Activated CD8-positive, alpha-beta T cell treated with anti-CD3 and anti-CD28 coated beads for 36 hours (primary cell): ENCODE measurements around the gene UNKL. TPM values are rescaled to one million over a fixed set of nuclear protein-coding genes. Genes with fewer than 3 reads are reported as not detected.

ENCODE experiments used
- ATAC-seq: fragments of 200-7000 bp; cut with Tn5 transposase; one replicate; pipeline ENCODE4 v1.10.0; 2021; ENCODE audit warnings: mild to moderate bottlenecking, moderate library complexity
- CTCF ChIA-PET: fragments of 350-600 bp; sonication (Branson Sonifier 250); formaldehyde crosslinking; loops from one replicate; lab custom pipeline; 2021; ENCODE audit warnings: antibody characterized with exemption; lab: Charles Lee
- POLR2A ChIA-PET: fragments of 350-600 bp; sonication (Branson Sonifier 250); formaldehyde crosslinking; loops from one replicate; lab custom pipeline; 2021; ENCODE audit warnings: antibody characterized with exemption; lab: Charles Lee
- DNase-seq: peaks from one replicate; pipeline ENCODE4 v3.0.0-alpha.2; 2020
- H3K27ac Mint-ChIP-seq: one replicate; pipeline ENCODE4 v1.8.0; 2021; ENCODE audit warnings: mild to moderate bottlenecking, mixed read lengths
- H3K27me3 Mint-ChIP-seq: one replicate; pipeline ENCODE4 v1.8.0; 2021; ENCODE audit warnings: mixed read lengths
- H3K36me3 Mint-ChIP-seq: one replicate; pipeline ENCODE4 v1.8.0; 2021; ENCODE audit warnings: low read depth, mixed read lengths
- H3K4me1 Mint-ChIP-seq: one replicate; pipeline ENCODE4 v1.8.0; 2021; ENCODE audit warnings: low read depth, mixed read lengths
- H3K4me3 Mint-ChIP-seq: one replicate; pipeline ENCODE4 v1.8.0; 2021; ENCODE audit warnings: mild to moderate bottlenecking, moderate library complexity, mixed read lengths
- H3K9me3 Mint-ChIP-seq: one replicate; pipeline ENCODE4 v1.8.0; 2021; ENCODE audit warnings: mixed read lengths
- intact Hi-C: fragments of 100-400 bp; cut with micrococcal nuclease; formaldehyde crosslinking; loops from one replicate; pipeline ENCODE4 v1.10.0; 2022
- total RNA-seq, 2 experiments: library from RNA; stranded (reverse); gene quantifications; one replicate each; pipeline ENCODE4 v1.2.3, GENCODE V29; 2021
- TF ChIP-seq, protein P1 (sequence below): fragments of 200-600 bp; IDR thresholded peaks from one replicate; pipeline ENCODE4 v1.8.0; 2022; ENCODE audit warnings: antibody characterized with exemption, mild to moderate bottlenecking

UNKL gene
- total RNA-seq, 2 experiments from 2014 or later, result 32.4 to 38.1 TPM

DNA sequence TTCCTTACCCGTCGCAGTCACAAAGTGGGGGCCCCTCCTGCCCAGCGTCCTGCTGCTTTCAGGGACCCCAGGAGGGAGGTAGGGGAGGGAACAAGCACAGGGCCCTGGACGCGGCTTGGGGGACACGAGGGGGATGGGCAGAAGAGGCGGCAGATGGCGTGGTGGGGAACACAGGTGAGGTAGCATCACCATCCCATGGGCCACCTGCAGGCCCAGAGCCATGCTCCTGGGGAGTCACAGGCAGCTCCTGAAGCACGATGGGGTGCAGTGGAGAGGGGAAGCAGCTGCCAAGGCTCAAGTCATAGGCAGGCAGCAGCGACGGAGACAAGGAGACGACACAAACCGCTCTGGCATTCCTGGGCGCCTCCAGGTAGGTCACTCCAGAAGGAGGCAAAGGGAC is 10.8 kb downstream of the UNKL start:
- Mint-ChIP-seq H3K4me3 (no peak overlapping the region), H3K4me1 (peaks cover 6% of the 10 kb centered on the region), H3K27me3 (no peaks in the 10 kb centered on the region), H3K9me3 (no peaks in the 10 kb centered on the region), H3K36me3 (peaks cover 2% of the 10 kb centered on the region), H3K27ac (no peak overlapping the region)
- DNase-seq (no peak), ATAC-seq (no peak)
- intact Hi-C loops, result no loop called here
- TF ChIP-seq, protein P1, sequence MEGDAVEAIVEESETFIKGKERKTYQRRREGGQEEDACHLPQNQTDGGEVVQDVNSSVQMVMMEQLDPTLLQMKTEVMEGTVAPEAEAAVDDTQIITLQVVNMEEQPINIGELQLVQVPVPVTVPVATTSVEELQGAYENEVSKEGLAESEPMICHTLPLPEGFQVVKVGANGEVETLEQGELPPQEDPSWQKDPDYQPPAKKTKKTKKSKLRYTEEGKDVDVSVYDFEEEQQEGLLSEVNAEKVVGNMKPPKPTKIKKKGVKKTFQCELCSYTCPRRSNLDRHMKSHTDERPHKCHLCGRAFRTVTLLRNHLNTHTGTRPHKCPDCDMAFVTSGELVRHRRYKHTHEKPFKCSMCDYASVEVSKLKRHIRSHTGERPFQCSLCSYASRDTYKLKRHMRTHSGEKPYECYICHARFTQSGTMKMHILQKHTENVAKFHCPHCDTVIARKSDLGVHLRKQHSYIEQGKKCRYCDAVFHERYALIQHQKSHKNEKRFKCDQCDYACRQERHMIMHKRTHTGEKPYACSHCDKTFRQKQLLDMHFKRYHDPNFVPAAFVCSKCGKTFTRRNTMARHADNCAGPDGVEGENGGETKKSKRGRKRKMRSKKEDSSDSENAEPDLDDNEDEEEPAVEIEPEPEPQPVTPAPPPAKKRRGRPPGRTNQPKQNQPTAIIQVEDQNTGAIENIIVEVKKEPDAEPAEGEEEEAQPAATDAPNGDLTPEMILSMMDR, result no peak
- CTCF ChIA-PET, result no interaction called here
- POLR2A ChIA-PET, result no interaction called here

DNA sequence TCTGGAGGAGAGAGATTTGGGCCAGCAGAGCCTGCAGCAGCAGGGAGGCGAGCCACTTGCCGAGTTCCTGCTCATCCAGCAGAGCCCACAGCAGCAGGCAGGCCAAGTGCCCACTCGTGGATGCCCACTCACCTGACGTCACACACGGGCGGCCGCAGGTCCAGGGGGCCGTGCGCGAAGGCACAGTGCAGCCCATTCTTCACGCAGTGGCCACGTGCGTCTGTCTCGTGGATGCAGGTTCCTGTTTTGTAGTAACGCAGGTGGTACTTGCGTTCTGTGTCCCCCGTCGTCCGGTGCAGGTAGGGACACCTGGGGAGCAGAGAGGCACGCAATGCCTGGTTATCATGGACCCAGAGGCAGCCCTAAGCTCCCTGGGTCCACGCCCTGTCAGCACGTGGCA is 11.5 kb downstream of the UNKL start:
- ATAC-seq, result no peak
- TF ChIP-seq, protein P1, result no peak
- DNase-seq, result no peak
- Mint-ChIP-seq H3K4me1 (peaks cover 6% of the 10 kb centered on the region), H3K27me3 (no peaks in the 10 kb centered on the region), H3K9me3 (no peaks in the 10 kb centered on the region), H3K4me3 (no peak overlapping the region), H3K27ac (no peak overlapping the region), H3K36me3 (peaks cover 2% of the 10 kb centered on the region)
- ChIA-PET CTCF (interaction anchor here (1.3 kb wide), 1 partner anchor 303 kb away, joined by 3 read pairs; the partner anchor contains the start of gene MAPK8IP3), POLR2A (interaction anchor here (1.3 kb wide), 1 partner anchor 17 kb away, joined by 3 read pairs; the partner anchor contains the start of gene UQCC4)
- intact Hi-C loops, result no loop called here

DNA sequence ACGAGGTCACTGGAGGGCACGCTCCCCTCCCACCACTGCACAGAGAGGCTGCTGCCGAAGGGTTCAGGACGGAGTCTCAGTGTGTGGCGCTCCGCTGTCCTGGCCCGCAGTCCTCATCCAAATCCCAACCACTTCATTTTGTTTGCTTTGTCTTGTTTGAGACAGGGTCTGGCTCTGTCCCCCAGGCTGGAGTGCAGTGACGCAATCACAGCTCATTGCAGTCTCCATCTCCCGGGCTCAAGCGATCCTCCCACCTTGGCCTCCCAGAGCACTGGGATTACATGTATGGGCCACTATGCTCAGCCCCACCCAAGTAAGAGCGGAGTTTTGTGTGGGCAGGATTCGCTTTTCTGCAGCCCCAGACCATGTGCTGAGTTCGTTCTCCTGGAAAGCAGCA is 12.7 kb downstream of the UNKL start:
- Mint-ChIP-seq H3K27ac (no peak overlapping the region), H3K9me3 (no peaks in the 10 kb centered on the region), H3K4me1 (no peaks in the 10 kb centered on the region), H3K27me3 (no peaks in the 10 kb centered on the region), H3K36me3 (peaks cover 2% of the 10 kb centered on the region), H3K4me3 (no peak overlapping the region)
- ATAC-seq (no peak), DNase-seq (no peak)
- TF ChIP-seq, protein P1, result no peak
- ChIA-PET CTCF (interaction anchor here (1.0 to 1.3 kb wide), 2 partner anchors 38 to 304 kb away, joined by 3 read pairs; partner anchors contain the start of gene MAPK8IP3), POLR2A (interaction anchor here (1.3 kb wide), 1 partner anchor 19 kb away, joined by 3 read pairs; the partner anchor contains the start of gene UQCC4)
- intact Hi-C loops, result no loop called here

DNA sequence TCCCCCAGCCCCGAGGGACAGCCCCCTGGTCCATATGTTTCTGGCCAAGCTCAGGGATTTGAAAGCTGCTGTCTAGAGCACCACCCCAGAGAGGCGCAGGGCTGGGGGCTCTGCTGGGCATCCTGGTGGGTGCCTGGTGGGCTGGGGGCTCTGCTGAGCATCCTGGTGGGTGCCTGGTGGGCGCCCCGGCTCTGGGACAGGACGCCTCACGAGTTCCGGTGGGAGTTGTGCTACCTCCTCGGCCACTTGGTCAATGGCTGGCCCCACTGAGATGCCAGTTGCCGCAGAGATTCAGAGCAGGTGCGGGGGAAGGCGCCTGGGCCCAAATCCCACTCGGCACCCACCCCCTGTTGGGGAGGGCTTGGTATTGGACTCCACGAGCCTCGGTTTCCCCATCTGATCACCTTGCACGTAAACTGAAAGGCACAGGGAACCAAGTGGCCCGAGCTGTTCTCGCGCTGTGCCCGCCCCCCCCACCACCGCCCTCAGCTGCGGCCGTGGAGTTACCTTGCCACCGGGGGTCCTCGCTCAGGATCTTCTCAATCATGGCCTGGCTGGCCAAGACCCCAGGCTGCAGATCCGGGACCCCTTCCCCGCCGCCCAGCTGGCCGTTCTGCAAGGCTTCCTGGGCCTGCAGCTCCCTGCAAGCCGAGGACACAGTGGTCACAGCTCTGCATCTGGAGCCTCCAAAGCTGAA is 13.3 kb downstream of the UNKL start:
- intact Hi-C loops, result no loop called here
- no peak for DNase-seq
- TF ChIP-seq, protein P1, result no peak
- Mint-ChIP-seq H3K36me3 (peaks cover 2% of the 10 kb centered on the region), H3K4me1 (no peaks in the 10 kb centered on the region), H3K4me3 (no peak overlapping the region), H3K27me3 (no peaks in the 10 kb centered on the region), H3K27ac (no peak overlapping the region), H3K9me3 (no peaks in the 10 kb centered on the region)
- no peak for ATAC-seq
- ChIA-PET CTCF (interaction anchor here (1.0 kb wide), 1 partner anchor 38 kb away, joined by 3 read pairs; no protein-coding TSS in a partner anchor), POLR2A (no interaction called here)

DNA sequence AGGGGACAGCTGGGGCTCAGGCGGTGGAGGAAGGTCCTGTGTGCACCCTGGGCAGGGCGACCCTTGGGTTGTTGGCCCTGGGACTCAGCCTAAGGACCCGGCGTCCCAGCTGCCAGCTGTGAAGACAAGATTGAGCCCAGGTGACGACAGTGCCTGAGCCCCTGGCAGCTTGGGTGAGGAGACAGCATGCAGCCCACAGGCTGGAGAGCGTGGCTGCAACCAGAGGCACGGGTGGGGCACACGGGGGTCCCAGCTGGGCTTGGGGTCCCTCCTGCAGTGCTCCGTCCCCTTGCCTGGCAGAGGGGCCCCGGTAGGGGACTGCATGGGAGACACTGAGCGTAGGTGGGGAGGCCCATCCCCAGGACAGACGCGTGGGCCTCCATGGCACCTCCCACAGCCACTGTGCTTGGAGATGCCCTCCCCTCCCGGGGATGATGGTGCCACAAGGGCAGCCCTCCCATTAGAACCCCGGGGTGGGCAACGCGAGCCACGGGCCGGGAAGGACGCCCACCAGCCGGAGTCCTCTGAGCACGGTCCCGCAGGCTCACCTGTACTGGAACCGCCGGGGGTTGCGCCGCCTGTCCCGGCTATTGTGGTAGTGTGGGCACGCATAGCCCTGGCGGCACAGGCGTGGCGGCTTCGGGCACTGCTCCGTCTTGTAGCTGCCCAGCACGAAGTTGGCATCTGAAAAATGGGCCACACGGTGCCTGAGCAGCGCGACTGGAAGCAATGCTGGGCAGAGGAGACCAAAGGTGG is 15.5 kb downstream of the UNKL start:
- Mint-ChIP-seq H3K4me3 (no peak overlapping the region), H3K36me3 (peaks cover 2% of the 10 kb centered on the region), H3K4me1 (no peaks in the 10 kb centered on the region), H3K9me3 (no peaks in the 10 kb centered on the region), H3K27ac (no peak overlapping the region), H3K27me3 (no peaks in the 10 kb centered on the region)
- ATAC-seq (no peak), DNase-seq (no peak)
- POLR2A ChIA-PET, result no interaction called here
- CTCF ChIA-PET, result no interaction called here
- TF ChIP-seq, protein P1, result no peak
- intact Hi-C loops, result no loop called here
